GM12878 (cell line): Measurements from ENCODE around the gene ETS1. TPM values are rescaled to one million over a fixed set of nuclear protein-coding genes. Genes with fewer than 3 reads are reported as not detected.

ENCODE experiments used
- ATAC-seq: fragments of 200-7000 bp; cut with Tn5 transposase; 3 replicates; pipeline ENCODE4 v1.9.1; 2020; ENCODE audit warnings: mild to moderate bottlenecking, moderate library complexity
- BruUV-seq: library from RNA; stranded (reverse); fragments of 400-500 nt; replicated peaks from 2 replicates; lab custom pipeline; 2021; lab: Mats Ljungman, UMichigan
- CTCF ChIA-PET: fragments of 300-600 bp; sonication (Branson Sonifier 250); formaldehyde crosslinking; extraction: SDS; loops from one replicate; lab custom pipeline; 2021; ENCODE audit warnings: inconsistent platforms; lab: Yijun Ruan, JAX
- POLR2A ChIA-PET: fragments of 350-600 bp; formaldehyde crosslinking; extraction: SDS; loops from one replicate; lab custom pipeline; 2021; ENCODE audit warnings: inconsistent platforms; lab: Charles Lee
- RAD21 ChIA-PET: fragments of 300-600 bp; sonication (Branson Sonifier 250); formaldehyde crosslinking; loops from one replicate; lab custom pipeline; 2023; ENCODE audit warnings: antibody characterized with exemption; ENCODE audit not compliant: unreplicated experiment; lab: Charles Lee
- SMC1A ChIA-PET: fragments of 300-600 bp; sonication (Branson Sonifier 250); formaldehyde crosslinking; loops from one replicate; lab custom pipeline; 2023; ENCODE audit not compliant: unreplicated experiment, uncharacterized antibody; lab: Charles Lee
- DNase-seq: peaks from one replicate; pipeline ENCODE4 v3.0.0-alpha.2; 2011; ENCODE audit warnings: low read depth, low spot score
- FAIRE-seq: peaks from 3 replicates; lab custom pipeline; 2011; peaks lifted over from hg19 to GRCh38; lab: Jason Lieb, UNC
- H2AFZ ChIP-seq: 2 replicates; pipeline ENCODE4 v1.6.0; 2011; ENCODE audit warnings: low read depth, low read length, control low read depth; ENCODE audit not compliant: control insufficient read depth
- H3K27ac ChIP-seq: 2 replicates; pipeline ENCODE4 v1.5.1; 2011; ENCODE audit warnings: control low read depth; ENCODE audit not compliant: control insufficient read depth, insufficient read depth
- H3K27me3 ChIP-seq, 2 experiments: replicated peaks in 1 of 2; 2 replicates each; pipeline versions ENCODE4 v1.6.0 to v1.6.1; 2011; ENCODE audit warnings: low read length in 1 of 2; ENCODE audit not compliant: control insufficient read depth in 2 of 2, insufficient read depth in 2 of 2
- H3K36me3 ChIP-seq, 2 experiments: 2 replicates each; pipeline ENCODE4 v1.5.1; 2011; ENCODE audit warnings: low read length in 1 of 2; ENCODE audit not compliant: control insufficient read depth in 2 of 2, insufficient read depth in 2 of 2
- H3K4me1 ChIP-seq: 2 replicates; pipeline ENCODE4 v1.6.1; 2011; ENCODE audit warnings: mild to moderate bottlenecking, low read length, moderate library complexity, mixed read lengths; ENCODE audit not compliant: control insufficient read depth, insufficient read depth
- H3K4me2 ChIP-seq: 2 replicates; pipeline ENCODE4 v1.6.0; 2011; ENCODE audit warnings: control low read depth; ENCODE audit not compliant: control insufficient read depth, insufficient read depth
- H3K4me3 ChIP-seq: fragments of 200-600 bp; sonication (generic); 2 replicates; pipeline ENCODE4 v1.5.1; 2016
- H3K79me2 ChIP-seq: 2 replicates; pipeline ENCODE4 v1.6.0; 2011; ENCODE audit warnings: low read length; ENCODE audit not compliant: control insufficient read depth, insufficient read depth
- H3K9ac ChIP-seq: 2 replicates; pipeline ENCODE4 v1.8.0; 2011; ENCODE audit warnings: low read length, control low read depth, mixed read lengths; ENCODE audit not compliant: control insufficient read depth, insufficient read depth
- H3K9me3 ChIP-seq: replicated peaks from 3 replicates; pipeline ENCODE4 v1.5.1; 2011; ENCODE audit warnings: mild to moderate bottlenecking, low read length; ENCODE audit not compliant: control insufficient read depth, insufficient read depth
- H4K20me1 ChIP-seq: 2 replicates; pipeline ENCODE4 v1.6.0; 2011; ENCODE audit not compliant: control insufficient read depth, insufficient read depth
- CREM ChIP-seq: IDR thresholded peaks from 2 replicates; pipeline ENCODE4 v1.6.1; 2014; ENCODE audit warnings: antibody characterized with exemption, low read depth
- DPF2 ChIP-seq: fragments of 450-650 bp; IDR thresholded peaks from 2 replicates; pipeline ENCODE4 v1.6.1; 2017; ENCODE audit warnings: mild to moderate bottlenecking
- EGR1 ChIP-seq, 2 experiments: IDR thresholded peaks; 1 replicate in 1 of 2; 2 replicates in 1 of 2; pipeline ENCODE4 v1.6.1; 2011 to 2012; ENCODE audit warnings: low read depth in 2 of 2, low read length in 2 of 2, borderline replicate concordance in 1 of 2, mild to moderate bottlenecking in 1 of 2, moderate library complexity in 1 of 2
- MYB ChIP-seq: fragments of 150-350 bp; IDR thresholded peaks from 2 replicates; pipeline ENCODE4 v1.6.1; 2014; ENCODE audit warnings: mild to moderate bottlenecking, low read depth, low read length, borderline replicate concordance
- RAD21 ChIP-seq: IDR thresholded peaks from 2 replicates; pipeline ENCODE4 v1.6.1; 2011; ENCODE audit warnings: mild to moderate bottlenecking, low read depth, low read length, moderate library complexity; ENCODE audit not compliant: insufficient read depth
- RFX5 ChIP-seq: IDR thresholded peaks from 2 replicates; pipeline ENCODE4 v1.6.1; 2011; ENCODE audit warnings: low read depth, low read length, improper control_type of control experiment
- TBL1XR1 ChIP-seq: IDR thresholded peaks from 2 replicates; pipeline ENCODE4 v1.6.1; 2012; ENCODE audit warnings: low read depth, low read length, improper control_type of control experiment
- WGBS: methylation state at CpG from one replicate; pipeline ENCODE4 v1.1.6; 2016; ENCODE audit warnings: low lambda C conversion rate; ENCODE audit not compliant: insufficient replicate concordance, insufficient coverage; ENCODE audit errors: missing lambda C conversion rate; 5-methylcytosine and 5-hydroxymethylcytosine counted together
- in situ Hi-C: fragments of 300-500 bp; cut with MboI; formaldehyde crosslinking; loops from 9 replicates; pipeline ENCODE4 v1.14.3; 2018; ENCODE audit warnings: mixed read lengths
- intact Hi-C: fragments of 100-400 bp; cut with micrococcal nuclease; formaldehyde crosslinking; loops from one replicate; pipeline ENCODE4 v1.14.2; 2022; ENCODE audit not compliant: unreplicated experiment
- polyA plus RNA-seq, 11 experiments: library from polyadenylated mRNA; depleted of rRNA in 4 of 11; unstranded in 6 of 11; stranded (reverse) in 5 of 11; fragments of >200 nt; fragmentation: Nextera tagmentation in 4 of 11; fragmentation: Illumina TruSeq in 1 of 11; extraction: Ambion mirVana in 4 of 11; extraction: Trizol in 1 of 11; gene quantifications; 1 replicate in 1 of 11; 2 replicates in 10 of 11; pipeline versions ENCODE4 v1.2.1 to v1.2.3, GENCODE V29; 2011 to 2016; ENCODE audit warnings: inconsistent platforms in 2 of 11, missing spikeins in 2 of 11, low read depth in 1 of 11
- total RNA-seq, 4 experiments: library from RNA; depleted of rRNA in 3 of 4; stranded (reverse); fragments of >200 nt in 3 of 4; fragmentation: Illumina TruSeq in 1 of 4; extraction: Trizol in 1 of 4; gene quantifications; 2 replicates each; pipeline versions ENCODE4 v1.2.1 to v1.2.3, GENCODE V29; 2013 to 2021
- TF ChIP-seq, protein P1 (sequence below): IDR thresholded peaks from 2 replicates; pipeline ENCODE4 v1.6.1; 2012; ENCODE audit warnings: low read depth, low read length, improper control_type of control experiment
- TF ChIP-seq, protein P2 (sequence below): fragments of 450-650 bp; IDR thresholded peaks from 2 replicates; pipeline ENCODE4 v1.6.1; 2017; ENCODE audit warnings: mild to moderate bottlenecking, moderate library complexity

ETS1 gene
- total and polyA plus RNA-seq, 10 of the 15 experiments (the other 5 are each of a cell fraction or from before 2014, with no cell fraction given), result 12.5 to 112 (median 55.5) TPM

DNA sequence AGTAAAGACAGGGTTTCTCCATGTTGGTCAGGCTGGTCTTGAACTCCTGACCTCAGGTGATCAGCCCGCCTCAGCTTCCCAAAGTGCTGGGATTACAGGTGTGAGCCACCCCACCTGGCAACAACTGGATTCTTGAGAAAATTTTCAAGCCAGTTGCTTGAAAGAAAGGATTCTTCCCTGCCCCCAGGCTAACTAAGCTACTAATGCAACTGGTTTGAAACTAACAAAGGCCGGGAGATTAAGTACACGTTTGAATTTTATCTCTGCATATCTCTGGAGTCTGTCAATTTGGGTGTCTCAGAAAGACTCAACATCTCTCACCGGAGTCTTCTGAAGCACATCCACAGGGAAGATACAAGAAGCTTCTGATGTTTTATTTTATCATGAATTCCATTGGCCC, 10.7 kb upstream of the ETS1 start:
- Histone ChIP-seq H3K9me3 (no peaks in the 10 kb centered on the region), H3K4me3 (no peak overlapping the region), H3K4me2 (no peak overlapping the region), H3K36me3 (no peaks in the 10 kb centered on the region), H3K79me2 (no peaks in the 10 kb centered on the region), H3K9ac (no peak overlapping the region), H3K4me1 (peaks cover 5% of the 10 kb centered on the region)
- 93% methylated on average over 4 of the region's 4 CpGs for WGBS
- in situ Hi-C loops, result no loop called here
- no peak for TF ChIP-seq TBL1XR1
- TF ChIP-seq, all 136 proteins: peak for 0
- DNase-seq, result no peak
- SMC1A ChIA-PET, result interaction anchor here (1.2 to 23.9 kb wide), 4 partner anchors 10 to 309 kb away, joined by 3 to 596 read pairs (median 11); no protein-coding TSS in a partner anchor
- intact Hi-C loops, result no loop called here
- Histone ChIP-seq H4K20me1 (no peaks in the 10 kb centered on the region), H2AFZ (no peak overlapping the region), H3K27me3 (no peaks in the 10 kb centered on the region), H3K27ac (no peak overlapping the region)
- POLR2A ChIA-PET, result interaction anchor here (2.0 kb wide), 1 partner anchor 10 kb away, joined by 5 read pairs; no protein-coding TSS in a partner anchor
- CTCF ChIA-PET, result interaction anchor here (0.5 to 18.0 kb wide), 4 partner anchors 28 to 440 kb away, joined by 3 to 444 read pairs (median 3); no protein-coding TSS in a partner anchor
- no peak for FAIRE-seq
- no TSS peak for BruUV-seq
- RAD21 ChIA-PET, result interaction anchor here (1.2 kb wide), 1 partner anchor 308 kb away, joined by 3 read pairs; no protein-coding TSS in a partner anchor
- no peak for ATAC-seq

DNA sequence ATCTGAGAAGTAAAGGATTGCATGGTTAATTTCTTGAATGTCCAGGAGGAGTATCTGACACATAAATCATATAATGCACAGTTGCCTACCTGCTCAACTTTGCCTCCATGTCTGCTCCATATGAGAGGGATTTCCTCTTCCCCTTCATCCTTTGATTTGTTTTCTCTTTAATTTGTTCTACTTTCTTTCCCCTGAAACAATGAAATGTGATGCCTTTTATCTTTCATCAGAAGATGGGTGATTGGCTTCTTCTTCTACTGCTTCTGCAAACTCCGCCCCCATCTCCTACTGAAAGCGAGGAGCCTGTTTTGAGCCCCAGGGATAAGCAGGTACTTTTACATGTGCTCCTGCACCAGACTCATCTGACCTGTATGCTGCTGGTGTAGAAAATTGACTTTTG, 9.9 kb upstream of the ETS1 start:
- H3K4me3 ChIP-seq, result no peak overlapping the region
- no peak for FAIRE-seq
- ChIA-PET RAD21 (no interaction called here), POLR2A (no interaction called here), SMC1A (interaction anchor here (0.6 kb wide), 1 partner anchor 10 kb away, joined by 3 read pairs; no protein-coding TSS in a partner anchor), CTCF (no interaction called here)
- no peak overlapping the region for H3K4me2 ChIP-seq
- H3K36me3 ChIP-seq, result no peaks in the 10 kb centered on the region
- H3K4me1 ChIP-seq, result no peaks in the 10 kb centered on the region
- DNase-seq, result no peak
- H3K27ac ChIP-seq, result no peak overlapping the region
- no peaks in the 10 kb centered on the region for H4K20me1 ChIP-seq
- intact Hi-C loops (no loop called here), in situ Hi-C loops (no loop called here)
- H3K79me2 ChIP-seq, result no peaks in the 10 kb centered on the region
- 100% methylated on average over 2 of the region's 2 CpGs for WGBS
- no peak overlapping the region for H3K9ac ChIP-seq
- no peaks in the 10 kb centered on the region for H3K9me3 ChIP-seq
- no TSS peak for BruUV-seq
- no peaks in the 10 kb centered on the region for H3K27me3 ChIP-seq
- H2AFZ ChIP-seq, result no peak overlapping the region
- no peak for ATAC-seq
- TF ChIP-seq RAD21 (no peak), DPF2 (no peak), EGR1 (IDR thresholded peaks at IDR 0.05; ENCODE audit: borderline replicate concordance in 1 of 2, low read depth in 2 of 2, low read length in 2 of 2) (no peak), CREM (no peak), RFX5 (no peak), MYB (no peak)
- TF ChIP-seq, protein P1, sequence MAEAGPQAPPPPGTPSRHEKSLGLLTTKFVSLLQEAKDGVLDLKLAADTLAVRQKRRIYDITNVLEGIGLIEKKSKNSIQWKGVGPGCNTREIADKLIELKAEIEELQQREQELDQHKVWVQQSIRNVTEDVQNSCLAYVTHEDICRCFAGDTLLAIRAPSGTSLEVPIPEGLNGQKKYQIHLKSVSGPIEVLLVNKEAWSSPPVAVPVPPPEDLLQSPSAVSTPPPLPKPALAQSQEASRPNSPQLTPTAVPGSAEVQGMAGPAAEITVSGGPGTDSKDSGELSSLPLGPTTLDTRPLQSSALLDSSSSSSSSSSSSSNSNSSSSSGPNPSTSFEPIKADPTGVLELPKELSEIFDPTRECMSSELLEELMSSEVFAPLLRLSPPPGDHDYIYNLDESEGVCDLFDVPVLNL, result no peak
- TF ChIP-seq, protein P2, sequence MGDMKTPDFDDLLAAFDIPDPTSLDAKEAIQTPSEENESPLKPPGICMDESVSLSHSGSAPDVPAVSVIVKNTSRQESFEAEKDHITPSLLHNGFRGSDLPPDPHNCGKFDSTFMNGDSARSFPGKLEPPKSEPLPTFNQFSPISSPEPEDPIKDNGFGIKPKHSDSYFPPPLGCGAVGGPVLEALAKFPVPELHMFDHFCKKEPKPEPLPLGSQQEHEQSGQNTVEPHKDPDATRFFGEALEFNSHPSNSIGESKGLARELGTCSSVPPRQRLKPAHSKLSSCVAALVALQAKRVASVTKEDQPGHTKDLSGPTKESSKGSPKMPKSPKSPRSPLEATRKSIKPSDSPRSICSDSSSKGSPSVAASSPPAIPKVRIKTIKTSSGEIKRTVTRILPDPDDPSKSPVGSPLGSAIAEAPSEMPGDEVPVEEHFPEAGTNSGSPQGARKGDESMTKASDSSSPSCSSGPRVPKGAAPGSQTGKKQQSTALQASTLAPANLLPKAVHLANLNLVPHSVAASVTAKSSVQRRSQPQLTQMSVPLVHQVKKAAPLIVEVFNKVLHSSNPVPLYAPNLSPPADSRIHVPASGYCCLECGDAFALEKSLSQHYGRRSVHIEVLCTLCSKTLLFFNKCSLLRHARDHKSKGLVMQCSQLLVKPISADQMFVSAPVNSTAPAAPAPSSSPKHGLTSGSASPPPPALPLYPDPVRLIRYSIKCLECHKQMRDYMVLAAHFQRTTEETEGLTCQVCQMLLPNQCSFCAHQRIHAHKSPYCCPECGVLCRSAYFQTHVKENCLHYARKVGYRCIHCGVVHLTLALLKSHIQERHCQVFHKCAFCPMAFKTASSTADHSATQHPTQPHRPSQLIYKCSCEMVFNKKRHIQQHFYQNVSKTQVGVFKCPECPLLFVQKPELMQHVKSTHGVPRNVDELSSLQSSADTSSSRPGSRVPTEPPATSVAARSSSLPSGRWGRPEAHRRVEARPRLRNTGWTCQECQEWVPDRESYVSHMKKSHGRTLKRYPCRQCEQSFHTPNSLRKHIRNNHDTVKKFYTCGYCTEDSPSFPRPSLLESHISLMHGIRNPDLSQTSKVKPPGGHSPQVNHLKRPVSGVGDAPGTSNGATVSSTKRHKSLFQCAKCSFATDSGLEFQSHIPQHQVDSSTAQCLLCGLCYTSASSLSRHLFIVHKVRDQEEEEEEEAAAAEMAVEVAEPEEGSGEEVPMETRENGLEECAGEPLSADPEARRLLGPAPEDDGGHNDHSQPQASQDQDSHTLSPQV, result no peak
